Measurements from ENCODE around the gene NDUFAF2.

Gene NDUFAF2

DNA sequence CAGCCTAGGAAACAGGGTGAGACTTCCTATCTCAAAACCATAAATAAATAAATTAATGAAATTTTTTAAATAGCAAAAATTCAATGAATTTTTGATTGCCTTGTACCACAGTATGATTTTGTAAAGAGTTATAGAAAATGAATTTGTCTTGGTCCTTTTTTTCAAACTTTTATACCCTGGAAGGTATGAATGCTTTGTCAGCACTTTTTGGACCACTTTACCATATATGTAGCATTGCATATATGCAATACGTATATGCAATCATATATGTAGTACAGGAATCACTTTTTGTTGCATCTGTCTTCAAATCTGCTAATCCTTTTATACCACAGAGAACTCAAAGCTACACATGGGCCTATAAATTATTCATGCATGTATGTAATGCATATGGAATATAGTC, 226.5 kb downstream of the NDUFAF2 start (continued):
- TF ChIP-seq ZNF704 (tag by site-specific recombination; IDR thresholded peaks at IDR 0.05) = no peak
- TF ChIP-seq, protein P1, sequence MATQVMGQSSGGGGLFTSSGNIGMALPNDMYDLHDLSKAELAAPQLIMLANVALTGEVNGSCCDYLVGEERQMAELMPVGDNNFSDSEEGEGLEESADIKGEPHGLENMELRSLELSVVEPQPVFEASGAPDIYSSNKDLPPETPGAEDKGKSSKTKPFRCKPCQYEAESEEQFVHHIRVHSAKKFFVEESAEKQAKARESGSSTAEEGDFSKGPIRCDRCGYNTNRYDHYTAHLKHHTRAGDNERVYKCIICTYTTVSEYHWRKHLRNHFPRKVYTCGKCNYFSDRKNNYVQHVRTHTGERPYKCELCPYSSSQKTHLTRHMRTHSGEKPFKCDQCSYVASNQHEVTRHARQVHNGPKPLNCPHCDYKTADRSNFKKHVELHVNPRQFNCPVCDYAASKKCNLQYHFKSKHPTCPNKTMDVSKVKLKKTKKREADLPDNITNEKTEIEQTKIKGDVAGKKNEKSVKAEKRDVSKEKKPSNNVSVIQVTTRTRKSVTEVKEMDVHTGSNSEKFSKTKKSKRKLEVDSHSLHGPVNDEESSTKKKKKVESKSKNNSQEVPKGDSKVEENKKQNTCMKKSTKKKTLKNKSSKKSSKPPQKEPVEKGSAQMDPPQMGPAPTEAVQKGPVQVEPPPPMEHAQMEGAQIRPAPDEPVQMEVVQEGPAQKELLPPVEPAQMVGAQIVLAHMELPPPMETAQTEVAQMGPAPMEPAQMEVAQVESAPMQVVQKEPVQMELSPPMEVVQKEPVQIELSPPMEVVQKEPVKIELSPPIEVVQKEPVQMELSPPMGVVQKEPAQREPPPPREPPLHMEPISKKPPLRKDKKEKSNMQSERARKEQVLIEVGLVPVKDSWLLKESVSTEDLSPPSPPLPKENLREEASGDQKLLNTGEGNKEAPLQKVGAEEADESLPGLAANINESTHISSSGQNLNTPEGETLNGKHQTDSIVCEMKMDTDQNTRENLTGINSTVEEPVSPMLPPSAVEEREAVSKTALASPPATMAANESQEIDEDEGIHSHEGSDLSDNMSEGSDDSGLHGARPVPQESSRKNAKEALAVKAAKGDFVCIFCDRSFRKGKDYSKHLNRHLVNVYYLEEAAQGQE (tag by site-specific recombination; IDR thresholded peaks at IDR 0.05) = no peak

DNA sequence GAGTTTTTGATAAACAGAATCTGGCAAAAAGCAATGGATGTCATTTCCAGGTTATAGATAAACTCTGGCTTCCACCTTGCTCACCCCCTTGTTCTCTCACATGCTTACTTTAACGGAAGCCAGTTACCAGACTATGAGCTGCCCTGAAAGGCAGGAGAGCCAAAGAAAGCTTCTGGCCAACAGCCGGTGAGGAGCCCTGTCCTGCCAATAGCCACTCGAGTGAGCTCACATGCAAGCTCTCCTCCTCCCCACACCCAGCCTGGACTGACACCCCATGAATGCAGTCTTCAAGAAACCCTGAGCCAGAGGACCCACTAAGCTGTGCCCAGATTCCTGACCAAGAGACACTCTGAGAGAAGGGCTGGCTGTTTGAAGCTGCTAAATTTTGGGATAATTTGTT, 231.6 kb downstream of the NDUFAF2 start:
- H3K36me3 ChIP-seq (ENCODE audit: control insufficient read depth in 2 of 2, insufficient read depth in 1 of 2, low read length in 2 of 2) = no peaks in the 10 kb centered on the region
- ChIA-PET CTCF (no interaction called here), POLR2A (no interaction called here)
- TF ChIP-seq ZNF585B (tag by site-specific recombination; IDR thresholded peaks at IDR 0.05) (no peak), ZNF350 (tag by site-specific recombination; IDR thresholded peaks at IDR 0.05) (no peak), ZFP41 (tag by site-specific recombination; IDR thresholded peaks at IDR 0.05; ENCODE audit: borderline replicate concordance) (no peak), ZNF223 (tag by site-specific recombination; IDR thresholded peaks at IDR 0.05) (no peak), WT1 (tag by site-specific recombination; IDR thresholded peaks at IDR 0.05) (no peak), MZF1 (tag by site-specific recombination; IDR thresholded peaks at IDR 0.05; ENCODE audit: borderline replicate concordance) (no peak)
- TF ChIP-seq, protein P2, sequence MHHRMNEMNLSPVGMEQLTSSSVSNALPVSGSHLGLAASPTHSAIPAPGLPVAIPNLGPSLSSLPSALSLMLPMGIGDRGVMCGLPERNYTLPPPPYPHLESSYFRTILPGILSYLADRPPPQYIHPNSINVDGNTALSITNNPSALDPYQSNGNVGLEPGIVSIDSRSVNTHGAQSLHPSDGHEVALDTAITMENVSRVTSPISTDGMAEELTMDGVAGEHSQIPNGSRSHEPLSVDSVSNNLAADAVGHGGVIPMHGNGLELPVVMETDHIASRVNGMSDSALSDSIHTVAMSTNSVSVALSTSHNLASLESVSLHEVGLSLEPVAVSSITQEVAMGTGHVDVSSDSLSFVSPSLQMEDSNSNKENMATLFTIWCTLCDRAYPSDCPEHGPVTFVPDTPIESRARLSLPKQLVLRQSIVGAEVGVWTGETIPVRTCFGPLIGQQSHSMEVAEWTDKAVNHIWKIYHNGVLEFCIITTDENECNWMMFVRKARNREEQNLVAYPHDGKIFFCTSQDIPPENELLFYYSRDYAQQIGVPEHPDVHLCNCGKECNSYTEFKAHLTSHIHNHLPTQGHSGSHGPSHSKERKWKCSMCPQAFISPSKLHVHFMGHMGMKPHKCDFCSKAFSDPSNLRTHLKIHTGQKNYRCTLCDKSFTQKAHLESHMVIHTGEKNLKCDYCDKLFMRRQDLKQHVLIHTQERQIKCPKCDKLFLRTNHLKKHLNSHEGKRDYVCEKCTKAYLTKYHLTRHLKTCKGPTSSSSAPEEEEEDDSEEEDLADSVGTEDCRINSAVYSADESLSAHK (tag by site-specific recombination; IDR thresholded peaks at IDR 0.05) = no peak
- H3K4me1 ChIP-seq (ENCODE audit: control insufficient read depth, insufficient read depth, low read length) = no peaks in the 10 kb centered on the region
- no peak overlapping the region for H3K27ac ChIP-seq (ENCODE audit: extremely low read depth, low read depth, low read length)
- H3K9me3 ChIP-seq (ENCODE audit: control insufficient read depth, insufficient read depth, low read depth, low read length) = no peaks in the 10 kb centered on the region
- no peak overlapping the region for H3K4me3 ChIP-seq (ENCODE audit: low read depth, low read length)

DNA sequence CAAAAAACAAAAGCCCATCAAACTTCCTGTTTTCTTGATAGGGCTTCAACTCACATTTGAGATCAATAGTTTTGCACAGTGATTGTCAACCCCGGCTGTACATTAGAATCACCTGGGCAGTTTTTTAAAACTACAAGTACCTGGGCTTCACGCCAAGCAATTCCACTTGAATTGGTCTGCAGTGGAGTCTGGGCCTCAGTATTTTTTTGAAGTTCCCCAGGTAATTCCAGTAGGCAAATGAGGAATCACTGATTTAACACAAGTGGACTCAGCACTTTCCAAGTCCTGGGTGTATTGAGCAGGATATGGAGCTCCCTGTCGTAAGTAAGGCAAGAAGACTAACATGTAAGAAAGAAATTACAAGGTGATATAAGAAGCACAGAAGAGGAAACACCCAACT, 232.1 kb downstream of the NDUFAF2 start:
- POLR2A ChIA-PET = no interaction called here
- no peak overlapping the region for H3K4me3 ChIP-seq (ENCODE audit: low read depth, low read length)
- no peaks in the 10 kb centered on the region for H3K9me3 ChIP-seq (ENCODE audit: control insufficient read depth, insufficient read depth, low read depth, low read length)
- CTCF ChIA-PET = interaction anchor here (0.6 kb wide), 1 partner anchor 219 kb away, joined by 5 read pairs; no protein-coding TSS in a partner anchor
- H3K4me1 ChIP-seq (ENCODE audit: control insufficient read depth, insufficient read depth, low read length) = no peaks in the 10 kb centered on the region
- TF ChIP-seq TSHZ1 (tag by site-specific recombination; IDR thresholded peaks at IDR 0.05; ENCODE audit: borderline replicate concordance) = no peak
- H3K36me3 ChIP-seq (ENCODE audit: control insufficient read depth in 2 of 2, insufficient read depth in 1 of 2, low read length in 2 of 2) = no peaks in the 10 kb centered on the region
- H3K27ac ChIP-seq (ENCODE audit: extremely low read depth, low read depth, low read length) = no peak overlapping the region

Measured in HEK293 (cell line).